ENCODE measurements around the gene DNAH11.
A peak's percentile ranks its signal among the peaks of the same experiment; 100 is the strongest.
"Not testable (repeated sequence)": the region's sequence is repeated elsewhere in the genome, so short reads cannot be mapped to it uniquely, and the experiment has no call there.

Gene DNAH11, protein sequence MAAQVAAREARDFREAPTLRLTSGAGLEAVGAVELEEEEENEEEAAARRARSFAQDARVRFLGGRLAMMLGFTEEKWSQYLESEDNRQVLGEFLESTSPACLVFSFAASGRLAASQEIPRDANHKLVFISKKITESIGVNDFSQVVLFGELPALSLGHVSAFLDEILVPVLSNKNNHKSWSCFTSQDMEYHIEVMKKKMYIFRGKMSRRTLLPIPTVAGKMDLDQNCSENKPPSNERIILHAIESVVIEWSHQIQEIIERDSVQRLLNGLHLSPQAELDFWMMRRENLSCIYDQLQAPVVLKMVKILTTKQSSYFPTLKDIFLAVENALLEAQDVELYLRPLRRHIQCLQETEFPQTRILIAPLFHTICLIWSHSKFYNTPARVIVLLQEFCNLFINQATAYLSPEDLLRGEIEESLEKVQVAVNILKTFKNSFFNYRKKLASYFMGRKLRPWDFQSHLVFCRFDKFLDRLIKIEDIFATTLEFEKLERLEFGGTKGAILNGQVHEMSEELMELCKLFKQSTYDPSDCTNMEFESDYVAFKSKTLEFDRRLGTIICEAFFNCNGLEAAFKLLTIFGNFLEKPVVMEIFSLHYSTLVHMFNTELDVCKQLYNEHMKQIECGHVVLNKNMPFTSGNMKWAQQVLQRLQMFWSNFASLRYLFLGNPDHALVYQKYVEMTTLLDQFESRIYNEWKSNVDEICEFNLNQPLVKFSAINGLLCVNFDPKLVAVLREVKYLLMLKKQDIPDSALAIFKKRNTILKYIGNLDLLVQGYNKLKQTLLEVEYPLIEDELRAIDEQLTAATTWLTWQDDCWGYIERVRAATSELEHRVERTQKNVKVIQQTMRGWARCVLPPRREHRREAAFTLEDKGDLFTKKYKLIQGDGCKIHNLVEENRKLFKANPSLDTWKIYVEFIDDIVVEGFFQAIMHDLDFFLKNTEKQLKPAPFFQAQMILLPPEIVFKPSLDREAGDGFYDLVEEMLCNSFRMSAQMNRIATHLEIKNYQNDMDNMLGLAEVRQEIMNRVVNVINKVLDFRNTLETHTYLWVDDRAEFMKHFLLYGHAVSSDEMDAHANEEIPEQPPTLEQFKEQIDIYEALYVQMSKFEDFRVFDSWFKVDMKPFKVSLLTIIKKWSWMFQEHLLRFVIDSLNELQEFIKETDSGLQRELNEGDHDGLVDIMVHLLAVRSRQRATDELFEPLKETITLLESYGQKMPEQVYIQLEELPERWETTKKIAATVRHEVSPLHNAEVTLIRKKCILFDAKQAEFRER (N-terminal part only)

DNA sequence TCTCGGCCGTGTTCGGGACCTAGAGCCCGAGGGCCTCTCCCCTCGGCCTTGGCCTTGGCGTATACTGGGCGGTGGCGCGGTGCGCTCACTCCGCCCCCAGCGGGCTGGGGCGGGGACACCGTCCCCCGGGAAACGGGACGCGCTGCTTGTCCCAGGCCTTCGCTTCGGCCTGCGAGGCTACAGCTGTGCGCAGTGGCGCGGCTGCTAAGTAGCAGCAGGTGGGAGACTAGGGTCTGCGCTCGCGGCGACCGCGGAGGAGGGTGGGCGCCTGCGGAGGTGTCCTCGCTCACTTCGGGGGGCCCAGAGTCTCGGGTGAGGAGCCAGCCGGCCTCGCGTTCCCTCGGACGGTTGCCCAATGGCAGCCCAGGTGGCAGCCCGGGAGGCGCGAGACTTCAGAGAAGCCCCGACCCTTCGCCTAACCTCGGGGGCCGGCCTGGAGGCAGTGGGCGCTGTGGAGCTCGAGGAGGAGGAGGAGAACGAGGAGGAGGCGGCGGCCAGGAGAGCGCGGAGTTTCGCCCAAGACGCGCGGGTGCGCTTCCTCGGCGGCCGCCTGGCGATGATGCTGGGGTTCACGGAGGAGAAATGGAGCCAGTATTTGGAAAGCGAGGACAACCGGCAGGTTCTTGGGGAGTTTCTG, at the start of gene DNAH11:
Gene DNAH11 (plus strand): TSS at position 149 of the 637 bp plus-strand sequence. CDS start 207 bp downstream, at position 356.
- peak; percentile 65 for DNase-seq

DNA sequence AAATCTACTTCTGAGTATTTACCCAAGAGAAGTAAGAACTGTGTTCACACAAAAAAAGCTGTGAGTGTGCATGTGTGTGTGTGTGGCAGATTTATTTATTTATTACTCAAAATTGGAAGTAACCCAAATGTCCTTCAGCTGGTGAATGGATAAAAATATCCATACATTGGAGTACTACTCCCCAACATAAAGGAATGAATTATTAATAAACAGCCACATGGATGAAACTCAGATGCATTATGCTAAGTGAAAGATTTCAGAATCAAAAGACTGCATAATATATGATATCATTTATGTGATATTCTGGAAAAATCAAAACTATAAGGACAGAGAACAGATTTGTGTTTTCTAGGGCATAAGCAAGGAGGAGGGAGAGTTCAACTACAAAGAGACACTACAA, 47.1 kb upstream of the DNAH11 start:
- DNase-seq, result no peak

DNA sequence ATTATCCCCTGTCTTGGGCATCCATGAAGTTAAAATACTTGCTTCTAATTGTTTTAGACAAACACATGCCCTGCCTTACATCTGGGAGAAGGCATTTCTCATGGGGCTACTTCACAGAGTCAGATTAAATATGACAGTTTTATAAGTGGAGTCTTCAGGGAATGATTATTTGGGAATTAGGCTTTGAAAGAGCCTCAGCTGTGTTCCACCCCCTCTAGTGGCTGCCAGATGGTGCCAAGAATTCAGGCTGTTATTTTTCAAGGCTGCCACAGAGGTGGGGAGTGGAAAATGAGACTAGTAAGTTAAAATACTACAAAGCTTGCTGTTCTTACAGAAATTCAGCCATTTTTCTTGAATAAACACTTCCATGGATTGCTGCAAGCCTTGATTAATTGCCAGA, 45.8 kb upstream of the DNAH11 start:
- DNase-seq, result no peak

DNA sequence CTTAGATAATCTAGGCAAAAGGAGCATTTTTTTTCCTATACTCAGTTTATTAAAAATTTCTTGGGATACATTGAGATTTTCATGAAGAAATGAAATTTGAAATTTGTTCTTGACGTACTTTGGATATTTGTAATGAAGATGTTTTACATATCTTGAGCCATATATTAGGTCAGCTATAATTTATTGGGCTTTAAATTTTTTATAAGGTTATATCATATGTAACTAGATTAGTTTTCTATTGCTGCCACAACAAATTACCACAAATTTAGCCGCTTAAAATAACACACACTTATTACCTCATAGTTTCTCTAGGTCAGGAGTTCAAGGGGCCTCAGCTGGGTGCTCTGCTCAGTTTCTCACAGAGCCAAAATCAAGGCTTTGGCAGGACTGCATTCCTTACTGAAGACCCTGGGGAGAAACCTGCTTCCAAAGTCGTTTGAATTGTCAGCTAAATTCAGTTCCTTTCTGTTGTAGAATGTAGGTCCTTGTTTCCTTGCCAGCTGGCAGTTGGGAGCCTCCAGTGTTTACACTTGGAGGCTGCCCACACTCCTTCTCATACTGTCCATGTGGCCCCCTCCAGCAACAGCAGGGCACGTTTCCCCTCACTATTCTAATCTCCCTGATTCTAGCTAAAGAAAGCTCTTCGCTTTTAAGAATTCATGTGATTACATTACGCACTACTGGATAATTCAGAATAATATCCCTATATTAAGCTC, 42.6 kb upstream of the DNAH11 start:
- no peak for DNase-seq

DNA sequence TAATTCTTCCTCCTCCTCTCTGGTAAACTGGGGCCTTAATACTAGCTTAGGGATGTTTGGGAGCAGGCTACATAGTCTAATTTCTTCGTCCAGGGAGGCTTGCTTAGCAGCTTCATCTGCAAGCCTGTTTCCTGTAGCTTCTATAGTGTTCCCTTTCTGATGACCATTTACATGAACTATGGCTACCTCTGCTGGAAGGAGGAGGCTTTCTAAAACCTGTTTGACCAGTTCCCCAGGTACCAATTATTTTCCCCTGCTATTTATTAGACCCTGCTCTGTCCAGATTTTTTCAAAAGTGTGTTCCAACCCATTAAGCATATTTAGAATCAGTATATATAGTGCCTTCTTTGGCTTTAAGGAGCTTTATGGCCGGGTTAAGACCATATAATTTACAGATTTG, 38.8 kb upstream of the DNAH11 start:
- no peak for DNase-seq

DNA sequence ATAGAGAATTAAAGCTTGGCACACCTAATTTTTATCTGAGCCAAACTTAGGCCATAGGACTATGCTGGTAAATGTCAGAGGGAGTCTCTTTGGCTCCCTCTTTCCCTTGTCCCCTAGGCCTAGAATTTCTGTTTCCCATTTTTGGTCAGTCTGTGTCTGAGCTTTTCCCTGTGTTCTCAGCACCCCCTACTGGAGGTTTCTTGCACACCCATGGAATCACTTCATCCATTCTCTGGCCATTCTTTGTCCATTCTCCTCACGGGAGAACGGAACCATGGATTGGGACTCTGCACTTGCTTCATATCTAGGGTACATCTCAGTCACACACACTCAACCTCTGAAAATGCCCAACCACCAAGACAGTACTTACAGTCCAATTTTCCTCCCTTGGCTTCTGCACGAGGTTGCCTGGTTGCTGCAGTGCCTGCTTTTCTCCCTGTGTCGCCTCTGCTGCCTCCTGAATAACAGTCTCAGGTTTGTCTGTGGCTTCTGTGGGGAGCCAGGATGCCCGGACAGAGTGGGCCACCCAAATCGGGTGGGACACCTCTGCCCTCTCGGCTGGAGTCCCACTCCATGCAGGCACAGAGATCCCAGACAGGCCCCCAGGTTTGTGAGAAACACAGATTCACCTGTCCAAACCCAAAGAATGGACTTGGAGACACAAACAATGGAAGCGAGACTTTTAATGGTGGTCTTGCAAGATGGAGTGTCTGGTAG, 35.1 kb upstream of the DNAH11 start:
- no peak for DNase-seq

DNA sequence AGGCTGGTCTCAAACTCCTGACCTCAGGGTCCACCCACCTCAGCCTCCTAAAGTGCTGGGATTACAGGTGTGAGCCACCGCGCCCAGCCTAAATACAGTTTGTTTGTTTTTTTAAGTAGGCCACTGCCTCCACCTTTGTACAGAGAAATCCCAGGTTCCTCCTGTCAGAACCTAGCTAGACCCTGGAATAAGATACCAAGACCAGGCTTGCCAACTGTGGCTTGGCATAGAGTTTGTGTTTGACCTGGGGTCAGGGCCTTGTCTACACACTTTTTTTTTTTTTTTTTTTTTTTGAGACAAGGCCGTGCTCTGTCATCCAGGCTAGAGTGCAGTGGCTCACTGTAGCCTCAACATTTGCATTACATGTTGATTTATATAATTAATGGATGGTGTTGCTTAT, 34.3 kb upstream of the DNAH11 start:
- no peak for DNase-seq

DNA sequence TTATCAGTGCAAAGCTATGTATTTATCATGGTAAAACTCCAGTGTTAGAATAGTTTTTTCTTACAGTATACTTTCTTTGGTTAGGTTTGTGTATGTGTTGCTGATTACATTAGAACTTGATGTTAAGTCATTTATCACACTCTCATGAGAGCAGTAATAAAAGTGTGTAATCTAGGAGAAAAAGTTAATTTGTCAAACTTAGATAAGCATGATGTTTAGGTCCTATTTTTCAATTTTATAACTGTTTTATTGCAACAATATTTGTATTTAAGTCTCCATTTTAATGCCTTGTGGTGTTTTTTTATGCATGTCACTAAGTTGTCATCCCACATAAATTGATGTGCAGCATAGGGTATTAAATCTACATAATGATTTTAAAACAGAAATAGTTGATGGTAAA, 28.8 kb upstream of the DNAH11 start:
- no peak for DNase-seq

DNA sequence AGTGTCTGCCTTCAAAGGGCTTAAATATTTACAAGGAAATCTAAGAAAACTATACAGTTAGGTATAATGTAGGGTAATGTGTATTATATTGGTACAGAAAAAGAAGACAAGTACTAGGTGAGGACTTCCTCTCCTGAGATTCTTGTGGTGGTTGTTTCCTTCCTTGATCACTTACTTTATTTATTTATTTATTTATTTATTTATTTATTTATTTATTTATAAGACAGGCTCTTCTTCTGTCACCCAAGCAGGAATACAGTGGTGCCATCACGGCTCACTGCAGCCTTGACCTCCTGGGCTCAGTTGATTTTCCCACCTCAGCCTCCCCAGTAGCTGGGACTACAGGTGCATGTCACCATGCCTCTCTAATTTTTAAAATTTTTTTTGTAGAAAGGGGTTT, 18.2 kb upstream of the DNAH11 start:
- DNase-seq, result no peak

DNA sequence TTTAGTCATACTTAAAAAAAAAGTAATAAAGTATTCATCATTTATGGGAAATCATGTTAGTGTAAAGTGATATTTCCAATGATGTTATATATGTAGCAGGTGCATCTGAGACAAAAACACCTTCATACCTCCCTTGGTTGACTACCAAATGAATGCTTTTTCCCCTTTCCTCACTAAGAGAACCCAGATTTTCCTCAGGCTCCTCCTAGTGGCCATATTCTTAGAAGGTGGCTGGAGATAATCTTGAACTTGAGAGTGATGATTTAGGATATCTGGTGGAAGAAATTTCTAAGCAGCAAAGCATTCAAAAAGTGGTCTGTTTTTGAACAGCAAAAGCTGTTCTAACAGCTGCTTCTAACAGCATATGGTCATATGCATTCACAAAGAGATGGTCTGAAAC, 16.8 kb upstream of the DNAH11 start:
- DNase-seq, result no peak

DNA sequence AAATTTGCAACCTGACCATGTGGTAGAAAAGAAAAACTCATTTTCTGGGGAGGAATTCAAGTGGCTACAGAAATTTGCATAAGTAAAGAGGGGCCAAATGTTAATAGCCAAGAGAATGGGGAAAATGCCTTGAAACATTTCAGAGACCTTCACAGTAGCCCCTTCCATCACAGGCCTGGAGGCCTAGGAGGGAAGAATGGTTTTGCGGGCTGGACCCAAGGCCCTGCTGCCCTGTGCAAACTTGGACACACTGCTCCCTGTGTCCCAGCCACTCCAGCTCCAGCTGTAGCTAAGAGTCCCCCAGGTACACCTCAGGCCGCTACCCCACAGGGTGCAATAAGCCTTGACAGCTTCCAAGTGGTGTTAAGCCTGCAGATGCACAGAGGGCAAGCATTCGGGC, 16.4 kb upstream of the DNAH11 start:
- DNase-seq, result no peak

DNA sequence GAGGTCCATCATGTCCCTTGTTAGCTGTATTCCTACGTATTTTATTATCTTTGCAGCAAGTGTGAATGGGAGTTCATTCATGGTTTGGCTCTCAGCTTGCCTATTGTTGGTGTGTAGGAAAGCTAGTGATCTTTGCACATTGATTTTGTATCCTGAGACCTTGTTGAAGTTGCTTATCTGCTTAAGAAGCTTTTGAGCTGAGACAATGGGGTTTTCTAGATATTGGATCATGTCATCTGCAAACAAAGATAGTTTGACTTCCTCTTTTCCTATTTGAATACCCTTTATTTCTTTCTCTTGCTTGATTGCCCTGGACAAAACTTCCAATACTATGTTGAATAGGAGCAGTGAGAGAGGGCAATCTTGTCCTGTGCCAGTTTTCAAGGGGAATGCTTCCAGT, 10.4 kb upstream of the DNAH11 start:
- DNase-seq, result not testable (repeated sequence)

DNA sequence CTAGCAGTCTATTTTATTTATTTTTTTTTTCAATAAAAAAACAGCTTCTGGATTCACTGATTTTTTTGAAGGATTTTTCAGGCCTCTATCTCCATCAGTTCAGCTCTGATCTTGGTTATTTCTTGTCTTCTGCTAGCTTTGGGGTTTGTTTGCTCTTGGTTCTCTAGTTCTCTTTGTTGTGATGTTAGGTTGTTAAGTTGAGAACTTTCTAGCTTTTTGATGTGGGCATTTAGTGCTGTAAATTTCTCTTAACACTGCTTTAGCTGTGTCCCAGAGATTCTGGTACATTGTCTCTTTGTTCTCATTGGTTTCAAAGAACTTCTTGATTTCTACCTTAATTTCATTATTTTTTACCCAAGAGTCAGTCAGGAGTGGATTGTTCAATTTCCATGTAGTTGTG, 9.2 kb upstream of the DNAH11 start:
- not testable (repeated sequence) for DNase-seq

DNA sequence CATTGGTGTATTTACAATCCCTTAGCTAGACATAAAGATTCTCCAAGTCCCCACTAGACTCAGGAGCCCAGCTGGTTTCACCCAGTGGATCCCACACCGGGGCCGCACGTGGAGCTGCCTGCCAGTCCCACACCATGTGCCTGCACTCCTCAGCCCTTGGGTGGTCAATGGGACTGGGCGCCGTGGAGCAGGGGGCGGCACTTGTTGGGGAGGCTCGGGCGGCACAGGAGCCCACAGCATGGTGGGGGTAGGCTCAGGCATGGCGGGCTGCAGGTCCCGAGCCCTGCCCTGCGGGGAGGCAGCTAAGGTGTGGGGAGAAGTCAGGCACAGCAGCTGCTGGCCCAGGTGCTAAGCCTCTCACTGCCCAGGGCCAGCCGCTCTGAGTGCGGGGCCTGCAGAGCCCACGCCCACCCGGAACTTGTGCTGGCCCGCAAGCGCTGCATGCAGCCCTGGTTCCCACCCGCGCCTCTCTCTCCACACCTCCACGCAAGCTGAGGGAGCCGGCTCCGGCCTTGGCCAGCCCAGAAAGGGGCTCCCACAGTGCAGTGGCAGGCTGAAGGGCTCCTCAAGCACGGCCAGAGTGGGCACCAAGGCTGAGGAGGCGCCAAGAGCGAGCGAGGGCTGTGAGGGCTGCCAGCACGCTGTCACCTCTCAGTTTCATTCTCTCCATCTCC, 6.3 kb upstream of the DNAH11 start:
- not testable (repeated sequence) for DNase-seq

DNA sequence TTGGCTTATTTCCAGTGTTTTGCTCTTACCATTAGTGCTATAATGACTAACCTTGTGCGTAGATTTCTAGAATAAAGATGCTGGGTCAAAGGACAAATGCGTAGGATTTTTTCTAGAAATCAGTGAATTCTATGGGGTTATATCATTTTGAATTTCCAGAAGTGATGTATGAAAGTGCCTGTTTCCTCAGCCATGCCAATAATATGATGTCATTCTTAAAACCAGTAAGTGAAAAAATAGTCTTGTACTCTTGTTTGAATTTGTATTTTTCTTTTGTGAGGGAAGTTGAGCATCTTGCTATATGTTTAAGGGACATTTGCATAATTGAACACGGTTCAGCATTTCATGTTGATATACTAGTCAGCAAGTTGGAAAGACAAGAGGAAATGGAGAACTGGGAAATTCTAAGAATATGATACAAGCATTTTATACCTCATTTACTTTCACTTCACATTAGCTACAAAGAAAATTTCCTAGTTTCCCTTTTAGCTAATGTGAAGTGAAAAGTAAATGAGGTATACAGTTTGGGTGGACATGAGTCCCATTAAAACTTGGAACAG, 3.8 kb upstream of the DNAH11 start:
- no peak for DNase-seq

DNA sequence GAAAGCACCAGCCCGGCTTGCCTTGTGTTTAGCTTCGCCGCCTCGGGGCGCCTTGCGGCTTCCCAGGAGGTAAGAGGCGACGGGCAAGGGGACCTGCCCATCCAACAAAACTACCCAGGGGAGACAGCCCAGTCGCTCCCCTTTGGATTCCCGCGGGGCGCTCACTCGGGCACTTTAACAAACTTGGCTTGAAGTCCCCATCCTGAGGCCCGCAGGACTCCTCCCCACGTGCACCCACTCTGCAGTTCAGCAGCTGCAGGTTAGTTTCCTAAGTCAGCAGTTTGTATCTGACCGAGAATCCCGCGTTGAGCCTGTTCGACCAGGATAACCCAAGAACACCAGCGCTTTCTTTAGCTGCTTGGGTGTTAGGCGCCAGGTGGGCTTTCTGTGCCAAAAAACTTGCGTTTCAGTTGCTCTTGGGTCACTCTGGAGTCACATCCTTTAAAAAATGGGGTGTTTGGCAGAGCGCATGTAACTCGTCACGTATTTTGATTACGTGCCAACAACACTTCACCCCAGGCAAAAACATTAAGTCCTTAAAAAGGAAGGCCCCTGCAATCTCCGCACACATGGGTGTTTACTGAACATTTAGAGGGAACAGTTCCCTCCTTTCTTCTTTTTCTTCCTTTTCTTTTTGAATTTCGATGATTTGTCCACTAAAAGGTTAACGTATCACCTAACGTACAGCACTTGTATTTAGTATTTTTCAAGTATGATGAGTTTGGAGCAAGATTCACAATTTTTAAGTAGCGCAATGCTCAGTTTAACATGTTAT, 876 bp downstream of the DNAH11 start:
- peak; percentile 40 for DNase-seq

DNA sequence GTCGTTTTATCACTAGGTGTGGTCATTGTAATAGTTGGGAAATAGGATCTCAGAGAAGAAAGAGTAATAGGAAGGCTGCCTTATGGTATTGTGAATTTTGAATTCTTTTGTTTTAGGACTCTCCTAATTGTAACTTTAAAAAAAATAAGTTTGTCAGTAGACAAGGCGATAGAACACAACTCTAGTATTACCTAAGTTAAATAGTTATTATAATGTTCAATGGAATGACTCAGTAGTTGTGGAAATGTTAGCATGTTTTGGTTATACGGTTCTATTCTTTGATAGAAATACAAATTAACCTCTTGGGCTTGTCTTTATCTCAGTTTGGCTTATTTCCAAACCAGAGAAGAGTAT, 1.4 kb downstream of the DNAH11 start:
- DNase-seq, result no peak

DNA sequence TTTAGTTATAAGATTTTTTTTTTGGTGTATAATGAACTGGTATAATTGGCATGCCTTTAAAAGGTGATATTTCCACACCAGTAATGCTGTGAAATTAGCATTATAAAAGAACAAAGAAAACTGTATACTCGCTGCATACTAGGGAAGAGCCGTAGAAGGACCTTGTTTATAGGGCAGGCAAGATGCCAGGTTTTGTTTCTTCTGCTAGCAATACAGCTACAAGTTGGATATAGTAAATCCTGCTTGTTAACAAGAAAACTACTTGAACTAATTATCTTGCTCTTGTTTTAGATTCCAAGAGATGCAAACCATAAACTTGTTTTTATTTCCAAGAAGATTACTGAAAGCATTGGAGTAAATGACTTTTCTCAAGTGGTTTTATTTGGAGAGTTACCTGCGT, 1.9 kb downstream of the DNAH11 start:
- no peak for DNase-seq

DNA sequence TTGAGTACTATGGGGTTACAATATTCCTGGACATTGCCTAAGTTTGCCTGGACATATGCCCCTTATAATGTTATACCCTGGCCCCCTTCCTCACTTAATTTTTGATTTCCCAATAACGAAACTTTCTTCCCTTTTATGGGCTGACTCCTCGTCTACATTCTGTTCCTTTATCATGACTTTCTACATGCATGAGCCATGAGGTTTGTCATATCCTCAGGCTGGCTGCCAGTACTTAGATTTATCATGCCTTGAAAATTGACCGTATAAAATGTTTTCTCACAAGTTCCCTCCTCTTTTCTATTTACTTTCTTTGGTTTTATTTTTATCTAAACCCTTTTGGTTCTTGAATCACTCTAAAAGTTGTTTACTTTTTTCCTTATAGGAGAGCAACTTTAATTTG, 4.7 kb downstream of the DNAH11 start:
- no peak for DNase-seq

DNA sequence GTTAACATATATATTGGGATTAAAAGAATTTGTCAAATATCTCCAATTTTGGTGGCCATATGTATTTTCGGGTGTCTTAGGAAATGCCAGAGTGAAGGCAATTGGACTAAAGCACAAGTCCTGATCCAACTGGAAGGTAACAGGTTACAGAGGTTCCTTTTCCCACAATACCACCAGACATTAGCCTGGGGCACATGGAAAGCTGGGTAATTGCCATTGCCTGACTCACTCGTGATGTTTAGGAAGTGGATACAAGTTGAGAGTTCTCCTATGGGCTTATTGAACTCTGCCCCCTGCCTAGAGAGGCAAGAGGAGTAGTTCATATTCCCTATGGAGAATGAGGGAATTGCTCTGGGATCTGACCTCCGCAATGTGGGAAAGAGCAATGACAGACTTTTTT, 5.7 kb downstream of the DNAH11 start:
- DNase-seq, result no peak
